Trophoblast cell (in vitro differentiated cells and primary cell): ENCODE results near the gene GALNT18.

Source experiments
- DNase-seq, 2 donors: peaks; one replicate each; pipeline ENCODE4 v3.0.0-alpha.2; 2016
- H2AFZ ChIP-seq: 2 replicates; pipeline ENCODE4 v1.6.1; 2013; ENCODE audit warnings: low read length, moderate library complexity, mild to moderate bottlenecking; ENCODE audit not compliant: insufficient read depth, poor library complexity
- H2AK5ac ChIP-seq: 2 replicates; pipeline ENCODE4 v1.6.1; 2013; ENCODE audit warnings: mild to moderate bottlenecking, low read length
- H2BK120ac ChIP-seq: 2 replicates; pipeline ENCODE4 v1.6.1; 2013; ENCODE audit warnings: low read length, mild to moderate bottlenecking, moderate library complexity; ENCODE audit not compliant: insufficient read depth, poor library complexity
- H2BK12ac ChIP-seq: 2 replicates; pipeline ENCODE4 v1.6.1; 2013; ENCODE audit warnings: mild to moderate bottlenecking, low read length, moderate library complexity
- H2BK5ac ChIP-seq: 2 replicates; pipeline ENCODE4 v1.6.1; 2013; ENCODE audit warnings: low read length, low read depth, moderate library complexity, mild to moderate bottlenecking; ENCODE audit not compliant: poor library complexity
- H3K14ac ChIP-seq: 2 replicates; pipeline ENCODE4 v1.6.1; 2013; ENCODE audit warnings: mild to moderate bottlenecking, low read length
- H3K18ac ChIP-seq: 2 replicates; pipeline ENCODE4 v1.6.1; 2013; ENCODE audit warnings: mild to moderate bottlenecking, low read length
- H3K23ac ChIP-seq: 2 replicates; pipeline ENCODE4 v1.6.1; 2013; ENCODE audit warnings: low read length
- H3K27ac ChIP-seq: 2 replicates; pipeline ENCODE4 v1.5.1; 2013; ENCODE audit warnings: low read depth, mild to moderate bottlenecking, inconsistent platforms, low read length, moderate library complexity
- H3K27me3 ChIP-seq: 2 replicates; pipeline ENCODE4 v1.6.1; 2013; ENCODE audit warnings: inconsistent platforms, mild to moderate bottlenecking, low read length, moderate library complexity; ENCODE audit not compliant: insufficient read depth
- H3K36me3 ChIP-seq, 2 experiments: 1 replicate in 1 of 2; 2 replicates in 1 of 2; pipeline ENCODE4 v1.6.1; 2013; ENCODE audit warnings: low read length in 2 of 2, mild to moderate bottlenecking in 2 of 2, moderate library complexity in 1 of 2; ENCODE audit not compliant: insufficient read depth in 2 of 2, control insufficient read depth in 1 of 2
- H3K4ac ChIP-seq: 2 replicates; pipeline ENCODE4 v1.6.1; 2013; ENCODE audit warnings: low read depth, mild to moderate bottlenecking, low read length, moderate library complexity
- H3K4me1 ChIP-seq, 2 experiments: 1 replicate in 1 of 2; 2 replicates in 1 of 2; pipeline ENCODE4 v1.6.1; 2013; ENCODE audit warnings: low read length in 2 of 2, mild to moderate bottlenecking in 2 of 2, moderate library complexity in 1 of 2; ENCODE audit not compliant: insufficient read depth in 2 of 2, control insufficient read depth in 1 of 2
- H3K4me2 ChIP-seq: 2 replicates; pipeline ENCODE4 v1.6.1; 2013; ENCODE audit warnings: inconsistent platforms, mild to moderate bottlenecking, low read length, moderate library complexity
- H3K4me3 ChIP-seq: 2 replicates; pipeline ENCODE4 v1.5.1; 2013; ENCODE audit warnings: mild to moderate bottlenecking, low read depth, low read length, inconsistent platforms
- H3K79me1 ChIP-seq: one replicate; pipeline ENCODE4 v1.6.1; 2013; ENCODE audit warnings: low read length
- H3K79me2 ChIP-seq: 2 replicates; pipeline ENCODE4 v1.6.1; 2013; ENCODE audit warnings: low read length, mild to moderate bottlenecking; ENCODE audit not compliant: control insufficient read depth, insufficient read depth, poor library complexity
- H3K9ac ChIP-seq: 2 replicates; pipeline ENCODE4 v1.6.1; 2013; ENCODE audit warnings: mild to moderate bottlenecking, low read length
- H3K9me3 ChIP-seq: 2 replicates; pipeline ENCODE4 v1.6.1; 2013; ENCODE audit warnings: low read depth, mild to moderate bottlenecking, control low read depth, inconsistent platforms, low read length; ENCODE audit not compliant: insufficient read depth
- H4K12ac ChIP-seq: 2 replicates; pipeline ENCODE4 v1.6.1; 2013; ENCODE audit warnings: low read depth, mild to moderate bottlenecking, low read length, moderate library complexity
- H4K8ac ChIP-seq: 2 replicates; pipeline ENCODE4 v1.6.1; 2013; ENCODE audit warnings: low read depth, mild to moderate bottlenecking, low read length, moderate library complexity
- H4K91ac ChIP-seq: one replicate; pipeline ENCODE4 v1.6.1; 2013; ENCODE audit warnings: low read depth, mild to moderate bottlenecking, low read length, moderate library complexity
- WGBS: extraction: QIAGEN DNeasy Blood & Tissue Kit; methylation state at CpG from one replicate; pipeline ENCODE4 v1.1.7; 2013; ENCODE audit warnings: missing lambda C conversion rate; ENCODE audit not compliant: insufficient read length, insufficient coverage; ENCODE audit errors: extremely low coverage; 5-methylcytosine and 5-hydroxymethylcytosine counted together

The GALNT18 gene

DNA sequence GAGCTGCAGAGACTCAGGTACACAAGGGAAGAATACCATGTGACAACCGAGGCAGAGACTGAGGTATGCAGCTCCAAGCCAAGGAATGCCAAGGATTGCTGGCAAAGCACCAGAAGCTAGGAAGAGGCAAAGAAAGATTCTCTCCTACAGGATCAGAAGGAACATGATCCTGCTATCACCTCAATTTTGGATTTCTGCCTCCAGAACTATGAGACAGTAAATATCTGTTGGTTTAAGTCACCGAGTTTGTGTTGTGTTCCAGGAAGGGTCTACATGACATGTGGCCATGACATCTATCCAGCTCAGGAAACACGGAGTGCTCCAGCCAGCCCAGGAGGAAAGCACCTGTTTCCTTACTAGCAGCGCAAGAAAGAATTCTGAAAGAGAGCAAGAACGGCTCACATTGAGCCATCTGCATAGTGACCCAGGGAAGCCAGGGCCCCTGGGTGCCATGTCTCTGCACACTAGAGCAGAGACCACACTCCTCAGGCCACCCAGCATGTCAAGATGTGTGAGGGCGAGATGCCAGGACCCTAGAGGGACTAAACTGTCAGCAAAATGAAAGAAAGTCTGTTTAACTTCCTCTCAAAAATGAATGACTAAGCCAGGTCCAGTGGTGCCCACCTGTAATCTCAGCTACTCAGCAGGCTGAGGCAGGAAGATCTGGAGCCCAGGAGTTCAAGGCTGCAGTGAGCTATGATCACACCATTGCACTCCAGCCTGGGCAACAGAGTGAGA, 35.6 kb upstream of the GALNT18 start:
- Histone ChIP-seq H2BK120ac (no peak overlapping the region), H4K12ac (no peak overlapping the region), H3K27me3 (no peaks in the 10 kb centered on the region), H3K18ac (no peak overlapping the region), H3K27ac (no peak overlapping the region), H3K4me2 (no peak overlapping the region), H3K23ac (no peak overlapping the region), H3K9ac (no peak overlapping the region), H2BK12ac (no peak overlapping the region), H3K79me1 (no peaks in the 10 kb centered on the region), H3K4me3 (no peak overlapping the region), H3K14ac (no peak overlapping the region), H2AFZ (no peak overlapping the region), H2AK5ac (no peak overlapping the region), H2BK5ac (no peak overlapping the region), H3K36me3 (no peaks in the 10 kb centered on the region), H3K4me1 (no peaks in the 10 kb centered on the region), H4K91ac (no peak overlapping the region), H3K4ac (no peak overlapping the region), H4K8ac (no peak overlapping the region), H3K79me2 (no peaks in the 10 kb centered on the region), H3K9me3 (no peaks in the 10 kb centered on the region)
- no CpG with 5 or more reads among the region's 6 CpGs for WGBS
- no peak for DNase-seq

DNA sequence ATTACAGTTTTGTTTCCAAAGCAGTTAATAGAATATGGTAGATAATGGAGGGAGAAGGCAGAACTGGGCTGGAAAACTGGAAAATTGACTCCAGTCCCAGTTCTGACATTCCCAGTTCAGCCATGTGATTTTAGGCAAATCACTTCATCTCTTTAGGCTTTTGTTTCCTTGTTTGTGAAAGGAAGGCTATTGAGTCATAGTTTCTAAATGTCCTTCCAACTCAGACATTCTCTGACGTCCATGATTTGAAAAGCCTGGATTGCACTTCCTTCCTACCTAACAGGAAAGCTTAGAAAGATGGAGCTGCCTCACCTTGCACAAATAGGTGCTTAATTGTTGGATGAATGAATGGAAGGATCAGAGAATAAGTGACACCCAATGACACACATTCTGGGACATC, 19.8 kb upstream of the GALNT18 start:
- Histone ChIP-seq H4K12ac (no peak overlapping the region), H3K18ac (no peak overlapping the region), H3K23ac (no peak overlapping the region), H3K4me1 (no peaks in the 10 kb centered on the region), H3K4ac (no peak overlapping the region), H3K27me3 (no peaks in the 10 kb centered on the region), H3K27ac (no peak overlapping the region), H3K4me2 (no peak overlapping the region), H3K4me3 (no peak overlapping the region), H3K79me2 (no peaks in the 10 kb centered on the region), H4K91ac (no peak overlapping the region), H2AFZ (no peak overlapping the region), H3K79me1 (no peaks in the 10 kb centered on the region), H2BK12ac (no peak overlapping the region), H2BK120ac (no peak overlapping the region), H3K9me3 (peaks cover 2% of the 10 kb centered on the region), H4K8ac (no peak overlapping the region), H3K36me3 (no peaks in the 10 kb centered on the region), H3K9ac (no peak overlapping the region), H2AK5ac (no peak overlapping the region), H3K14ac (no peak overlapping the region), H2BK5ac (no peak overlapping the region)
- no peak for DNase-seq
- no CpG with 5 or more reads among the region's 1 CpG for WGBS

DNA sequence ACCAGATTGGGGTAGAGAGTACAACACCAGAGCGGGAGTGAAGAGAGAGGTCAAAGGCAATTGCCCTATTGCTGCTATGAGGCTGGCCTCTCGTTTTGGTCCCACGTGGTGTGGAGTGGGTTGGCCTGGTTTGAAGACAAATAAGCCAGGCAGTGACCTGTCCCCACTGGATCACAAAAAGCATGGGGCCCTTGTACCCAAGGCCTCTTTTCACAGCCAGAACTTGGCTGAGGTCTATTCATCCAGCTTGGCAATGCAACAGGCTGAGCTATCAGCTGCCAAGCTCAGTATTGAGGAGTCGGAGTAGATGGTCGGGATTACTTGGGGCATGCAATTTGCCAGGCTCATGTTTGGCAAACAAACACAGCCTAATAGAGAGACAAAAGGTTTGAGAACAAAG, 19.2 kb upstream of the GALNT18 start:
- H3K4me1 ChIP-seq: no peaks in the 10 kb centered on the region
- H3K9me3 ChIP-seq: peaks cover 2% of the 10 kb centered on the region
- no peak for DNase-seq
- H3K23ac ChIP-seq: no peak overlapping the region
- H2BK12ac ChIP-seq: no peak overlapping the region
- H2AFZ ChIP-seq: no peak overlapping the region
- no peak overlapping the region for H3K9ac ChIP-seq
- WGBS: no CpG with 5 or more reads among the region's 5 CpGs
- H3K79me1 ChIP-seq: no peaks in the 10 kb centered on the region
- H2BK5ac ChIP-seq: no peak overlapping the region
- H3K18ac ChIP-seq: no peak overlapping the region
- no peak overlapping the region for H4K8ac ChIP-seq
- no peak overlapping the region for H2AK5ac ChIP-seq
- no peak overlapping the region for H4K12ac ChIP-seq
- no peak overlapping the region for H2BK120ac ChIP-seq
- H3K27ac ChIP-seq: no peak overlapping the region
- no peaks in the 10 kb centered on the region for H3K36me3 ChIP-seq
- H3K4me2 ChIP-seq: no peak overlapping the region
- H3K4ac ChIP-seq: no peak overlapping the region
- no peak overlapping the region for H4K91ac ChIP-seq
- H3K4me3 ChIP-seq: no peak overlapping the region
- H3K27me3 ChIP-seq: no peaks in the 10 kb centered on the region
- H3K14ac ChIP-seq: no peak overlapping the region
- H3K79me2 ChIP-seq: no peaks in the 10 kb centered on the region

DNA sequence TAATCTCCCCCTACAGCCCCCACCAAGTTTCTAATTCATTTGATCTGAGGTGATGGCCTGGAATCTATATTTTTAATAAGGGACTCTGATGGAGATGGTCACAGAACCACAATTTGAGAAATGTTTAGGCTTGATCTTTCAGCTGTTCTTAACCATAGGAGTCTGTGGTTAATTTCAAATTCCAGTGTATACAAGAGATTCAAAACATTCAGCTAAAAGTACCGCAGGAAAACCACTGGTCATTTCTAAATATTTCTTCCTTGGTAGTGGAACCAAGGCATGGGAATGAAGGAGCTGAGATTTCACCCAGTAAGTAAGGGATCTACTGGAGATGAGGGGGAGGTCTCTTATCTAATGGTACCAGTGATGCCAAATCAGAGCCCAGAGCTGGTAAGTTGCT, 18.3 kb upstream of the GALNT18 start:
- Histone ChIP-seq H3K23ac (no peak overlapping the region), H3K4ac (no peak overlapping the region), H3K79me1 (no peaks in the 10 kb centered on the region), H3K27me3 (no peaks in the 10 kb centered on the region), H2BK12ac (no peak overlapping the region), H2BK120ac (no peak overlapping the region), H2BK5ac (no peak overlapping the region), H4K91ac (no peak overlapping the region), H2AK5ac (no peak overlapping the region), H3K14ac (no peak overlapping the region), H3K18ac (no peak overlapping the region), H3K36me3 (no peaks in the 10 kb centered on the region), H3K27ac (no peak overlapping the region), H3K4me2 (no peak overlapping the region), H4K8ac (no peak overlapping the region), H3K79me2 (no peaks in the 10 kb centered on the region), H4K12ac (no peak overlapping the region), H2AFZ (no peak overlapping the region), H3K9me3 (peaks cover 2% of the 10 kb centered on the region), H3K4me3 (no peak overlapping the region), H3K9ac (no peak overlapping the region), H3K4me1 (no peaks in the 10 kb centered on the region)
- no peak for DNase-seq
- WGBS: no CpG with 5 or more reads among the region's 1 CpG
